Caco-2 (cell line): ENCODE results near the gene MTAP. TPM values are rescaled to one million over a fixed set of nuclear protein-coding genes. Genes with fewer than 3 reads are reported as not detected.

Experiments
- BruUV-seq: library from RNA; stranded (reverse); fragments of 400-500 nt; replicated peaks from 2 replicates; lab custom pipeline; 2021; lab: Mats Ljungman, UMichigan
- CTCF ChIA-PET: fragments of 300-600 bp; sonication (Branson Sonifier 250); formaldehyde crosslinking; loops from one replicate; lab custom pipeline; 2022; ENCODE audit warnings: antibody characterized with exemption; lab: Charles Lee
- POLR2A ChIA-PET: fragments of 300-600 bp; sonication (Branson Sonifier 250); formaldehyde crosslinking; loops from one replicate; lab custom pipeline; 2022; ENCODE audit warnings: antibody characterized with exemption; lab: Charles Lee
- DNase-seq, 2 experiments: peaks; one replicate each; pipeline versions ENCODE4 v3.0.0 to v3.0.0-alpha.2; 2020 to 2022
- H3K27me3 ChIP-seq: replicated peaks from 2 replicates; pipeline ENCODE4 v1.6.0; 2011; ENCODE audit warnings: low read length; ENCODE audit not compliant: control insufficient read depth, insufficient read depth
- H3K36me3 ChIP-seq: 2 replicates; pipeline ENCODE4 v1.5.1; 2011; ENCODE audit warnings: low read length; ENCODE audit not compliant: control insufficient read depth, insufficient read depth
- H3K4me1 ChIP-seq: fragments of 250-450 bp; sonication (Bioruptor Pico); 2 replicates; pipeline ENCODE4 v1.5.1; 2020; ENCODE audit warnings: mild to moderate bottlenecking
- H3K4me3 ChIP-seq: 2 replicates; pipeline ENCODE4 v1.5.1; 2011; ENCODE audit warnings: low read depth, mild to moderate bottlenecking, control low read depth, low read length
- H3K9me3 ChIP-seq: fragments of 250-450 bp; sonication (Bioruptor Pico); 2 replicates; pipeline ENCODE4 v1.5.1; 2020; ENCODE audit warnings: mild to moderate bottlenecking, moderate library complexity
- H3K27ac Mint-ChIP-seq: one replicate; pipeline ENCODE4 v1.8.0; 2022; ENCODE audit warnings: mixed read lengths; ENCODE audit not compliant: unreplicated experiment
- H3K27me3 Mint-ChIP-seq: one replicate; pipeline ENCODE4 v1.8.0; 2022; ENCODE audit warnings: mixed read lengths; ENCODE audit not compliant: insufficient read depth, unreplicated experiment
- H3K36me3 Mint-ChIP-seq: one replicate; pipeline ENCODE4 v1.8.0; 2022; ENCODE audit warnings: mild to moderate bottlenecking, mixed read lengths; ENCODE audit not compliant: insufficient read depth, unreplicated experiment
- H3K4me1 Mint-ChIP-seq: one replicate; pipeline ENCODE4 v1.8.0; 2022; ENCODE audit warnings: low read depth, mixed read lengths; ENCODE audit not compliant: unreplicated experiment
- H3K4me3 Mint-ChIP-seq: one replicate; pipeline ENCODE4 v1.8.0; 2022; ENCODE audit warnings: mild to moderate bottlenecking, moderate library complexity, mixed read lengths; ENCODE audit not compliant: unreplicated experiment
- H3K9me3 Mint-ChIP-seq: one replicate; pipeline ENCODE4 v1.8.0; 2022; ENCODE audit warnings: mixed read lengths; ENCODE audit not compliant: unreplicated experiment
- intact Hi-C: fragments of 100-400 bp; cut with micrococcal nuclease; formaldehyde crosslinking; loops from one replicate; pipeline ENCODE4 v1.10.0; 2022; ENCODE audit not compliant: unreplicated experiment
- total RNA-seq: library from RNA; stranded (reverse); gene quantifications from 2 replicates; pipeline ENCODE4 v1.2.3, GENCODE V29; 2022
- TF ChIP-seq, protein P1 (sequence below), 2 experiments: fragments of 200-600 bp in 1 of 2; IDR thresholded peaks; 1 replicate in 1 of 2; 2 replicates in 1 of 2; pipeline versions ENCODE4 v1.5.1 to v1.8.0; 2011 to 2022; ENCODE audit warnings: antibody characterized with exemption in 1 of 2, control low read depth in 1 of 2, inconsistent platforms in 1 of 2, low read depth in 1 of 2, low read length in 1 of 2, mild to moderate bottlenecking in 1 of 2, moderate library complexity in 1 of 2; ENCODE audit not compliant: insufficient read depth in 1 of 2, severe bottlenecking in 1 of 2, unreplicated experiment in 1 of 2

MTAP gene
- total RNA-seq, 1 experiment from 2014 or later, result 53.3 TPM

DNA sequence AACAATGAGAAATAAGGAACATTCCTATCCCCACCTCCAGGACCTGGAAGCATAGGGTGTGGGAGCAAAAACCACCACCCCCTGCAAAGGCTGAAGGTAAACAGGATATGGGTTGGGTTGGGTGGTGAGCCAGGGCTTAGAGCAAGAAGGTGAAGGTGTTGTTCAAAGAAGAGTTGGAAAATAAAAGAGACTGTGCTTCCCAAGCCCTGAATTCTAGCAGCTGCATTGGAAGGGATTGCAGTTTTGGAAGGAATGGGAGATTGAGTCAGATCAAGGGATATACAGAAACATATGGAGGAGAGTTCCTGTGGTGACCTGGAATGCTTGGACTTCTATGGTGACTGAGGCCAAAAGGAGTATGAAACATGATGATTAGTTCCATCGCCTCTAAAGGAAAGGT, 24.7 kb upstream of the MTAP start:
- Histone ChIP-seq H3K4me1 (no peaks in the 10 kb centered on the region), H3K9me3 (no peaks in the 10 kb centered on the region), H3K4me3 (no peak overlapping the region), H3K27me3 (no peaks in the 10 kb centered on the region), H3K36me3 (no peaks in the 10 kb centered on the region)
- H3K36me3 Mint-ChIP-seq, result no peaks in the 10 kb centered on the region
- CTCF ChIA-PET, result no interaction called here
- TF ChIP-seq, protein P1, sequence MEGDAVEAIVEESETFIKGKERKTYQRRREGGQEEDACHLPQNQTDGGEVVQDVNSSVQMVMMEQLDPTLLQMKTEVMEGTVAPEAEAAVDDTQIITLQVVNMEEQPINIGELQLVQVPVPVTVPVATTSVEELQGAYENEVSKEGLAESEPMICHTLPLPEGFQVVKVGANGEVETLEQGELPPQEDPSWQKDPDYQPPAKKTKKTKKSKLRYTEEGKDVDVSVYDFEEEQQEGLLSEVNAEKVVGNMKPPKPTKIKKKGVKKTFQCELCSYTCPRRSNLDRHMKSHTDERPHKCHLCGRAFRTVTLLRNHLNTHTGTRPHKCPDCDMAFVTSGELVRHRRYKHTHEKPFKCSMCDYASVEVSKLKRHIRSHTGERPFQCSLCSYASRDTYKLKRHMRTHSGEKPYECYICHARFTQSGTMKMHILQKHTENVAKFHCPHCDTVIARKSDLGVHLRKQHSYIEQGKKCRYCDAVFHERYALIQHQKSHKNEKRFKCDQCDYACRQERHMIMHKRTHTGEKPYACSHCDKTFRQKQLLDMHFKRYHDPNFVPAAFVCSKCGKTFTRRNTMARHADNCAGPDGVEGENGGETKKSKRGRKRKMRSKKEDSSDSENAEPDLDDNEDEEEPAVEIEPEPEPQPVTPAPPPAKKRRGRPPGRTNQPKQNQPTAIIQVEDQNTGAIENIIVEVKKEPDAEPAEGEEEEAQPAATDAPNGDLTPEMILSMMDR (IDR thresholded peaks at IDR 0.05; ENCODE audit: insufficient read depth in 1 of 2, low read depth in 1 of 2, low read length in 1 of 2, severe bottlenecking in 1 of 2, unreplicated experiment in 1 of 2), result no peak
- H3K9me3 Mint-ChIP-seq, result no peaks in the 10 kb centered on the region
- no peaks in the 10 kb centered on the region for H3K4me1 Mint-ChIP-seq
- no peaks in the 10 kb centered on the region for H3K27me3 Mint-ChIP-seq
- no peak overlapping the region for H3K27ac Mint-ChIP-seq
- no TSS peak for BruUV-seq
- intact Hi-C loops, result no loop called here
- DNase-seq, result no peak
- no peak overlapping the region for H3K4me3 Mint-ChIP-seq
- POLR2A ChIA-PET, result no interaction called here

DNA sequence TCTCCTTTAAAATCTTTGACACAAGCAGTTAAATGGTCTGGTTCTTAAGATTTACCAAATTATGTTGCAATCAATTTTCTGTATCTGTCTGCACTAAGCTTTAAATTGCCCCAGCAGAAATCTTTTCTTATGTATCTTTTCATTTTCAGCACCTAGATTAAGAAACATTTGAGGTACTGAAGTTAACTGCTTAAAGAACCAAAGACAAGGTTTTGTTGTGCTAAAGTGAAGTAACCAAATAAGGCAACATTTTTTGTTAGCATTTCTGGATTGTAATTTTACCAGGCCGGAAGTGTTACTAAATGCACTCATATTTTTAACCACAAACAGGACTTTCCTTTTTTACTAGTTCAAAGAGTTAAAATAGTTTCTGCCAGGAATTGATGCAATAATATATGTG, 24.1 kb upstream of the MTAP start:
- H3K4me3 ChIP-seq, result no peak overlapping the region
- Mint-ChIP-seq H3K4me1 (no peaks in the 10 kb centered on the region), H3K27ac (no peak overlapping the region), H3K4me3 (no peak overlapping the region), H3K9me3 (no peaks in the 10 kb centered on the region), H3K36me3 (no peaks in the 10 kb centered on the region), H3K27me3 (no peaks in the 10 kb centered on the region)
- BruUV-seq, result no TSS peak
- H3K36me3 ChIP-seq, result no peaks in the 10 kb centered on the region
- POLR2A ChIA-PET, result no interaction called here
- H3K4me1 ChIP-seq, result no peaks in the 10 kb centered on the region
- H3K27me3 ChIP-seq, result no peaks in the 10 kb centered on the region
- intact Hi-C loops, result no loop called here
- no peaks in the 10 kb centered on the region for H3K9me3 ChIP-seq
- TF ChIP-seq, protein P1 (IDR thresholded peaks at IDR 0.05; ENCODE audit: insufficient read depth in 1 of 2, low read depth in 1 of 2, low read length in 1 of 2, severe bottlenecking in 1 of 2, unreplicated experiment in 1 of 2), result no peak
- CTCF ChIA-PET, result no interaction called here
- DNase-seq, result no peak

DNA sequence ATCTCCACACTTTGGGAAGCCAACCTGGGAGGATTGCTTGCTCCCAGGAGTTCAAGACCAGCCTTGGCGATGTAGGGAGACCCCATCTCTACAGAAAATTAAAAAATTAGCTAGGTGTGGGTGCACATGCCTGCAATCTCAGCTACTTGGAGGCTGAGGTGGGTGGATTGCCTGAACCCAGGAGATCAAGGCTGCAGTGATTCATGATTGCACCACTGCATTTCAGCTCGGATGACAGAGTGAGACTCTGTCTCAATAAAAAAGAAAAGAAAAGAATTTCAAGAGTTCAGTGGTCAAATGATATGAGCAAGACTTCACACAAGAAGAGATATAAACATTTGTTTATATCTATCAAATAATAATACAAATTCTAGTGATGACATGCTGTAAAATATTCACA, 23.0 kb upstream of the MTAP start:
- Mint-ChIP-seq H3K4me3 (no peak overlapping the region), H3K36me3 (no peaks in the 10 kb centered on the region), H3K4me1 (no peaks in the 10 kb centered on the region), H3K27ac (no peak overlapping the region), H3K9me3 (no peaks in the 10 kb centered on the region), H3K27me3 (no peaks in the 10 kb centered on the region)
- no peaks in the 10 kb centered on the region for H3K9me3 ChIP-seq
- intact Hi-C loops, result no loop called here
- H3K4me3 ChIP-seq, result no peak overlapping the region
- H3K36me3 ChIP-seq, result no peaks in the 10 kb centered on the region
- BruUV-seq, result no TSS peak
- ChIA-PET CTCF (no interaction called here), POLR2A (no interaction called here)
- H3K4me1 ChIP-seq, result no peaks in the 10 kb centered on the region
- no peaks in the 10 kb centered on the region for H3K27me3 ChIP-seq
- no peak for DNase-seq
- TF ChIP-seq, protein P1 (IDR thresholded peaks at IDR 0.05; ENCODE audit: insufficient read depth in 1 of 2, low read depth in 1 of 2, low read length in 1 of 2, severe bottlenecking in 1 of 2, unreplicated experiment in 1 of 2), result no peak
